ENCODE results near the gene CSMD2.

The CSMD2 gene

GRCh38 chr1:33682371-33682770, 482.7 kb downstream of the CSMD2 start:
- no peaks in the 10 kb centered on the region for H3K4me1 ChIP-seq (ENCODE audit: insufficient read depth, low read length)
- H3K9me3 ChIP-seq (ENCODE audit: low read length) = no peaks in the 10 kb centered on the region
- H3K36me3 ChIP-seq (ENCODE audit: insufficient read depth, low read length) = no peaks in the 10 kb centered on the region
- H3K27me3 ChIP-seq (ENCODE audit: control insufficient read depth in 1 of 2, insufficient read depth in 2 of 2, low read length in 2 of 2) = no peaks in the 10 kb centered on the region
- no peak overlapping the region for H3K4me3 ChIP-seq (ENCODE audit: low read depth in 1 of 2, low read length in 2 of 2)
- no peak overlapping the region for H3K27ac ChIP-seq (ENCODE audit: low read depth, low read length)
- no peak overlapping the region for H3K9ac ChIP-seq (ENCODE audit: low read length)

- Histone ChIP-seq H3K27me3 (ENCODE audit: control insufficient read depth in 1 of 2, insufficient read depth in 2 of 2, low read length in 2 of 2) (no peaks in the 10 kb centered on the region), H3K9ac (ENCODE audit: low read length) (no peak overlapping the region), H3K9me3 (ENCODE audit: low read length) (no peaks in the 10 kb centered on the region), H3K27ac (ENCODE audit: low read depth, low read length) (no peak overlapping the region), H3K4me3 (ENCODE audit: low read depth in 1 of 2, low read length in 2 of 2) (no peak overlapping the region), H3K4me1 (ENCODE audit: insufficient read depth, low read length) (no peaks in the 10 kb centered on the region), H3K36me3 (ENCODE audit: insufficient read depth, low read length) (no peaks in the 10 kb centered on the region)
Observed at GRCh38 chr1:33680281-33680840, 484.7 kb downstream of the CSMD2 start.

GRCh38 chr1:33670567-33670966, 494.5 kb downstream of the CSMD2 start:
- no peak overlapping the region for H3K27ac ChIP-seq (ENCODE audit: low read depth, low read length)
- no peaks in the 10 kb centered on the region for H3K9me3 ChIP-seq (ENCODE audit: low read length)
- H3K36me3 ChIP-seq (ENCODE audit: insufficient read depth, low read length) = no peaks in the 10 kb centered on the region
- no peak overlapping the region for H3K9ac ChIP-seq (ENCODE audit: low read length)
- no peaks in the 10 kb centered on the region for H3K27me3 ChIP-seq (ENCODE audit: control insufficient read depth in 1 of 2, insufficient read depth in 2 of 2, low read length in 2 of 2)
- H3K4me1 ChIP-seq (ENCODE audit: insufficient read depth, low read length) = no peaks in the 10 kb centered on the region
- H3K4me3 ChIP-seq (ENCODE audit: low read depth in 1 of 2, low read length in 2 of 2) = no peak overlapping the region

DNA sequence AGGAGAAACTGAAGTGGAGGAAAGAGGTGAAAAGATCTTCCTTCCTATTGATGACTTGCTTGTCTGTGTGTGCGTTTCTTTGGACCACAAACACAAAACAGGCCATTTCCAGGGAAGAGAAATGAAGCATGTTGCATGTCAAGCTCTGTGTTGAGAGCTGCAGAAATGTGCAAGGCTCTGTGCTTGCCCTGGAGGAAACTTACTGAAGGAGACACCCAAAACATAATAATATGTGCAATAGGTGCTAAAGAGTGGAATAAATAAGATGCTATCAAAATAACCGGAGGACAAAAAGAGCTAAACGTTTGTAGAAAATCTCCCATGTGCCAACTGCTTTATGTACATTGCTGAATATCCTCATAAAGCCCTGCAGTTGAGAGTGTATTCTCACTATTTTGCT, 496.3 kb downstream of the CSMD2 start:
- no peak overlapping the region for H3K27ac ChIP-seq (ENCODE audit: low read depth, low read length)
- no peaks in the 10 kb centered on the region for H3K9me3 ChIP-seq (ENCODE audit: low read length)
- H3K36me3 ChIP-seq (ENCODE audit: insufficient read depth, low read length) = no peaks in the 10 kb centered on the region
- no peak overlapping the region for H3K4me3 ChIP-seq (ENCODE audit: low read depth in 1 of 2, low read length in 2 of 2)
- no peak overlapping the region for H3K9ac ChIP-seq (ENCODE audit: low read length)
- H3K27me3 ChIP-seq (ENCODE audit: control insufficient read depth in 1 of 2, insufficient read depth in 2 of 2, low read length in 2 of 2) = no peaks in the 10 kb centered on the region
- H3K4me1 ChIP-seq (ENCODE audit: insufficient read depth, low read length) = no peaks in the 10 kb centered on the region

DNA sequence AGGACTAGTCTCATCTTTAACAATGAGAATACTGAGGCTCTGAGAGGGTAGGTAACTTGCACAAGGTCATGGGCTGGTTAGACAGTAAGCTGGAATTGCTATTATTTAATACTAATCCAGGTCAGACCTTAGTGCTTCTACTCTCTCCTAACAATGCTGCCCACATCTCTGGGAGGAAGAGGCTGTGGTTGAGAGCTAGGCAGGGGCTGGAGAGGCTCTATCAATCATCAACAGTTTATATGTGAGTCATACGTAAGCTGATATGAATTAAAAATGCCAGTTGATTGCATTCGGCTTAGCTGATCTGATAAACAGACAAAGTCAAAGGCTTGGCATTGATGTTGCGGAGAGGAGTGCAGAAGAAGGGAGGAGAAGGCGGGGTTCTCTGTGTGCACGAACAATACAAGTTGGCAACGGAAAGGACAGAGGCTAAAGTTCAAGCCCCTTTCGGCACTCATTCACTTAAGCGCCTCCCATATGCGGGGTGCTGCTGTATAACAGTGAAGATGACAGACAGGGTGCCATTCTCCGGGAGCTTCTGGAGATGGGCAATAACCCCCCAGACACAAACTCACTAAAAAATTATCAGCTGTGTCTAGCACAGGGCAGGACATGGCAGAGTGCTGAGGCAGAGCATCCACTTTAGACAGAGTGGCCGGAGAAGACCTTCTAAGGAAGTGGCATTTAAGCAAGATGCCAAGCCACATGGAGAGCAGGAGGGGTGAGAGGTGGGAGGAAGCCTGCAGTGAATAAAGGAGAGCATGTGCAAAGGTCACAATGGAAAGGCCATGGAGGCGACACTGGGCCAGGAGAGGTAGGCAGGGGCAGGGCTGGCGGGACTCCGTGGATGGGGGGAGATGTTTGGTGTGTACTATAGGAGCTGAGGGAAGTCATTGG, 497.4 kb downstream of the CSMD2 start:
- H3K27ac ChIP-seq (ENCODE audit: low read depth, low read length) = no peak overlapping the region
- no peak overlapping the region for H3K9ac ChIP-seq (ENCODE audit: low read length)
- H3K9me3 ChIP-seq (ENCODE audit: low read length) = no peaks in the 10 kb centered on the region
- no peak overlapping the region for H3K4me3 ChIP-seq (ENCODE audit: low read depth in 1 of 2, low read length in 2 of 2)
- H3K4me1 ChIP-seq (ENCODE audit: insufficient read depth, low read length) = no peaks in the 10 kb centered on the region
- no peaks in the 10 kb centered on the region for H3K36me3 ChIP-seq (ENCODE audit: insufficient read depth, low read length)
- H3K27me3 ChIP-seq (ENCODE audit: control insufficient read depth in 1 of 2, insufficient read depth in 2 of 2, low read length in 2 of 2) = no peaks in the 10 kb centered on the region

DNA sequence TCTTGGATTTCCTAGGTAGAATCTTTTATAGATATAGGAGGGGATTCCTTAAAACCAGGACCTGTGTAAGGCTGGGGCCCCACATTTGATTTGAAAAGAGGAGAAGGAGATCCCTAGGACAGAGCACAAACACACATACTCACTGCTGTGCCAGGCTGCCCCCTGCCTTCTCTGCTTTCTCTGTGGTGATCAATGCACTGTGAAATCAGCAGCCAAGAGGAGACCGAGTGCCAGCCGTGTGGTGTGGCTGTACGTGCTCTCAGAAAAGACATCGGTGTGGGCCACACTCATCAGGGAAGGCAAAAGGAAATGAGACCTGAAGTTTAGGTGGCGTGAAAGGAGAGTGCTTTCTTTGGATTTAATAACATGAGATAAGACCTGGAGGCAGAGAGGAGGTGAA, 498.4 kb downstream of the CSMD2 start:
- Histone ChIP-seq H3K9ac (ENCODE audit: low read length) (no peak overlapping the region), H3K36me3 (ENCODE audit: insufficient read depth, low read length) (no peaks in the 10 kb centered on the region)

DNA sequence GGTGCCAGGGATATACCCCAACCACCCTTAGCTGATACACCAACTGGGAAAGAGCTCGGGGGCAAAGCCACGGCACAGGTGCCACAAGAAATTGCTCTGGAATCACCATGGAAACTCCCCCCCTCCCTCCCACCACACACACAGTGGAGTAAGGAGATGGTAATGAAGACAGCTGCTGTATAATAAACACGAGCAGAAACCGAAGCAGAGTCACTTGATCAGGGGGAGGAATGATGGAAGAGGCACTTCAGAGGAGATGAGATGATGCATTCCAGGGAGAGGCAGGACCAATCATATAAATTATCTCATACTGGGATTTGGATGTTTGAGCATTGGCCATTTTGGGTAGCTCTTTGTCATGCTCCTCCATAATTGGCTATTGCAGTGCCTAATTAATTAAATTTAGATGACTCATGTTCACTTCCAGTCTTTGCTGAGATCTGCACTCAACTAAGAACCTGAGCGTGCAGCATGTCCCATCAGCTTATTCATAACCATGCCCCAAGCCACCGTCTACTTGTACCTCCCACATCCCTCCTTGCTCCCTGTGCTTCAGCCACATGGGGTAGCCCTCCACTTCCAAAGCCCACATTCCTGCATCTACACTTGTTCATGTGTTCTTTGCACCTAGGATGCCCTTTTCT, 503.1 kb downstream of the CSMD2 start:
- H3K27ac ChIP-seq (ENCODE audit: low read depth, low read length) = no peak overlapping the region
- H3K27me3 ChIP-seq (ENCODE audit: control insufficient read depth in 1 of 2, insufficient read depth in 2 of 2, low read length in 2 of 2) = no peaks in the 10 kb centered on the region
- H3K9ac ChIP-seq (ENCODE audit: low read length) = no peak overlapping the region
- H3K4me3 ChIP-seq (ENCODE audit: low read depth in 1 of 2, low read length in 2 of 2) = no peak overlapping the region
- peaks cover 15% of the 10 kb centered on the region for H3K4me1 ChIP-seq (ENCODE audit: insufficient read depth, low read length)
- H3K36me3 ChIP-seq (ENCODE audit: insufficient read depth, low read length) = no peaks in the 10 kb centered on the region
- H3K9me3 ChIP-seq (ENCODE audit: low read length) = no peaks in the 10 kb centered on the region

More for the DNA sequence above, 498.4 kb downstream of the CSMD2 start:
- no peak overlapping the region for H3K27ac ChIP-seq (ENCODE audit: low read depth, low read length)
- H3K9me3 ChIP-seq (ENCODE audit: low read length) = no peaks in the 10 kb centered on the region
- no peaks in the 10 kb centered on the region for H3K4me1 ChIP-seq (ENCODE audit: insufficient read depth, low read length)
- no peaks in the 10 kb centered on the region for H3K27me3 ChIP-seq (ENCODE audit: control insufficient read depth in 1 of 2, insufficient read depth in 2 of 2, low read length in 2 of 2)
- H3K4me3 ChIP-seq (ENCODE audit: low read depth in 1 of 2, low read length in 2 of 2) = no peak overlapping the region

GRCh38 chr1:33660956-33661355, 504.1 kb downstream of the CSMD2 start:
- Histone ChIP-seq H3K4me3 (ENCODE audit: low read depth in 1 of 2, low read length in 2 of 2) (no peak overlapping the region), H3K27me3 (ENCODE audit: control insufficient read depth in 1 of 2, insufficient read depth in 2 of 2, low read length in 2 of 2) (no peaks in the 10 kb centered on the region), H3K27ac (ENCODE audit: low read depth, low read length) (no peak overlapping the region), H3K9ac (ENCODE audit: low read length) (no peak overlapping the region), H3K36me3 (ENCODE audit: insufficient read depth, low read length) (no peaks in the 10 kb centered on the region), H3K4me1 (ENCODE audit: insufficient read depth, low read length) (peaks cover 15% of the 10 kb centered on the region), H3K9me3 (ENCODE audit: low read length) (no peaks in the 10 kb centered on the region)

DNA sequence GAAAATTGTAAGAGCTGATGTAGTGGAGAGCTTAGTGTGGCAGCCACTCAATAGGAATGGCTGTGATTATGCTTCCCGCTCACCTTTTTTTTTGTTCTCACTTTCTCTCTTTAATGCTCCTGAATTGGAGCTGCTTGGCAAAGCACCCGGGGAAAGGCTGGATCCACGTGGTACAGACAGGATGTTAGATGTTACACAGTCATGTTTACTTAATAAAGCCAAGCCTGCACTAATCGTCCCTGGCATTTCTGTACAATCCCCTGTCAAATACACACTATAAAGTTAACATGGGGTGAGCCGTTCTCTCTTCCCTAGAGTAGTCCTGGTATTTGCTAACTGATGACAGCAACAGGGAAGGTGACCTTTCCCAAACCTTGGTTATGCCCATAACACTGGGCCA, 504.8 kb downstream of the CSMD2 start:
- Histone ChIP-seq H3K27ac (ENCODE audit: low read depth, low read length) (no peak overlapping the region), H3K27me3 (ENCODE audit: control insufficient read depth in 1 of 2, insufficient read depth in 2 of 2, low read length in 2 of 2) (no peaks in the 10 kb centered on the region), H3K9me3 (ENCODE audit: low read length) (no peaks in the 10 kb centered on the region)

DNA sequence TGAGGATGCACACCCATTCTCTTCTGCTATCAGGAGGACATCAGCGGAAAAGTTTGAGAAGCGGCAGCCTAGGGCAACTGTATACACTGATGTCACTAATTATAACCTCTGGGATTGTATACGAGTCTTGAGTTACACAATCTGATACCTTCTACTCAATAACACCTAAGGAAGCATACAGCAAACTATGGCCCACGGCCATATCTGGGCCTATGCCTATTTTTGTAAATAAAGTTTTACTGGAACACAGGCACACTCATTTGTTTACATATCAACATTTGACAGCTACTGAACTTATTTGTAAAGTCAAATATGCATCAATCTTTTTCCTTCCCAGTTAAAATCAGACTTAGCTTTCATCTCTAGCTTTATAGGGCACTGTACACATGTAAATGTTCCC, 505.4 kb downstream of the CSMD2 start:
- H3K4me3 ChIP-seq (ENCODE audit: low read depth in 1 of 2, low read length in 2 of 2) = no peak overlapping the region
- no peak overlapping the region for H3K27ac ChIP-seq (ENCODE audit: low read depth, low read length)
- H3K9ac ChIP-seq (ENCODE audit: low read length) = no peak overlapping the region
- H3K9me3 ChIP-seq (ENCODE audit: low read length) = no peaks in the 10 kb centered on the region
- H3K36me3 ChIP-seq (ENCODE audit: insufficient read depth, low read length) = no peaks in the 10 kb centered on the region
- H3K27me3 ChIP-seq (ENCODE audit: control insufficient read depth in 1 of 2, insufficient read depth in 2 of 2, low read length in 2 of 2) = no peaks in the 10 kb centered on the region
- H3K4me1 ChIP-seq (ENCODE audit: insufficient read depth, low read length) = peaks cover 15% of the 10 kb centered on the region

More for the DNA sequence above, 504.8 kb downstream of the CSMD2 start:
- Histone ChIP-seq H3K36me3 (ENCODE audit: insufficient read depth, low read length) (no peaks in the 10 kb centered on the region), H3K4me3 (ENCODE audit: low read depth in 1 of 2, low read length in 2 of 2) (no peak overlapping the region), H3K9ac (ENCODE audit: low read length) (no peak overlapping the region), H3K4me1 (ENCODE audit: insufficient read depth, low read length) (peaks cover 15% of the 10 kb centered on the region)

- Histone ChIP-seq H3K4me1 (ENCODE audit: insufficient read depth, low read length) (peaks cover 15% of the 10 kb centered on the region), H3K9ac (ENCODE audit: low read length) (no peak overlapping the region), H3K27ac (ENCODE audit: low read depth, low read length) (no peak overlapping the region), H3K9me3 (ENCODE audit: low read length) (no peaks in the 10 kb centered on the region), H3K36me3 (ENCODE audit: insufficient read depth, low read length) (no peaks in the 10 kb centered on the region), H3K4me3 (ENCODE audit: low read depth in 1 of 2, low read length in 2 of 2) (no peak overlapping the region), H3K27me3 (ENCODE audit: control insufficient read depth in 1 of 2, insufficient read depth in 2 of 2, low read length in 2 of 2) (no peaks in the 10 kb centered on the region)
Observed at GRCh38 chr1:33657833-33658232, 507.2 kb downstream of the CSMD2 start.
